GM21515 (cell line): ENCODE measurements around the gene SGCA.

ENCODE experiments used
- ATAC-seq: cut with Tn5 transposase; IDR thresholded peaks from one replicate; pipeline ENCODE4 v1.9.1; 2021; ENCODE audit not compliant: unreplicated experiment

SGCA gene

DNA sequence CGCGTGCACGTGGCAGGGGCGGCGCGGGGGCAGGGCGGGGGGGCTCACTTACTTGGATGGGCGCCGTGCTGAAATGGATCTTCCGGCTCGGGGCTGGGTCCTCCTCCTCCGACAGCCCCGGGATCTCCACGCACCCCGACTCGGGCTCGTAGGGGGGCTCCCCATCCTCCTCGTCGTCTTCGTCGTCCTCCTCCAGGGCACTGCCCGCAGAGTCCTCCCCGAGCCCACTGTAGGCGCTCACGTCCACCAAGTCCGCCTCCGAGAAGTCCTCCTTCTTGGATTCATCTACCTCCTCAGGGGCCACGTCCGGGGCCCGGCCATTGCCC is 16.8 kb upstream of the SGCA start:
- no peak for ATAC-seq

DNA sequence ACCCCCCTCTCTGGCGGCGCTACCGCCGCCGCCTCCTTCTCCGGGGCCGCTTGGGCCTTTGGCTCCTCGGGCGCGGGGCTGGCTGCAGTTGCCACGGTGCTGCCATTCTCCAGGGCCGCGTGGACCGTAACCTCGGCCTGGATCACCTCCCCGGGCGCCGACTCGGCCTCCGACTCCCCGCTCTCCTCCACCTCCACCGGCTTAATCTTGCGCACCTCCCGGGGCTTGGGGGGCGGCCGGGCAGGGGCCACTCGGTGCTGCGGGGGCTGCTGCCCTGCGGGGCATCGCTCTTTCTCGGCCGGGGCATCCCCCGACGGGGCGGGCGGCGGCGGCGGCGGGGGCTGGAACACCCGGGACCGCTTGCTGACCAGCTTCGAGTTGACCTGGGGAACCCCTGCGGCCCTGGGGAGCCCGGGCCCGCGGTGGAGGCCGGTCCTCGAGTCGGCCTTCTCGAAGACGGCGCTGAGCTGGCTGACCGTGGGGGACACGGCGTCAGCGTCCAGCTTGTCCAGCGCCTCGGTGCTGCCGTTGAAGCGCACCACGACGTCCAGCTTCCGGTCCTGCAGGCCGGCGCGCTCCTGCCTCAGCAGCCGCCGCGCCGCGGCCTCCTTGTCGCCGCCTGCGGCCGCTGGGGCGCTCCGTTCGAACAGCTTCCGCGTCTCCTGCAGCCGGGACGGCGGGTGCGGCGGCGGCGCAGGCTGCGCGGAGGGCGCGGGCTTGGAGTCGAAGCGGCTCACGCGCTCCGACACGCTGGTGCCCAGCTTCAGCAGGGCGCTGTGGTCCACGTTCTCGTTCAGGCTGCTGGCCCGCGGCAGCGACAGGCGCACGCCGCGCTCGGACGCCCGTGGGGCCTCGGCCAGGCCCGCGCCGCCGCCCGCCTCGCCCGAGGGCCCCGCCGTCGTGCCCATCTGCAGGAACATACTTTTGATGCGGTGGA is 16.1 kb upstream of the SGCA start:
- ATAC-seq, result no peak

DNA sequence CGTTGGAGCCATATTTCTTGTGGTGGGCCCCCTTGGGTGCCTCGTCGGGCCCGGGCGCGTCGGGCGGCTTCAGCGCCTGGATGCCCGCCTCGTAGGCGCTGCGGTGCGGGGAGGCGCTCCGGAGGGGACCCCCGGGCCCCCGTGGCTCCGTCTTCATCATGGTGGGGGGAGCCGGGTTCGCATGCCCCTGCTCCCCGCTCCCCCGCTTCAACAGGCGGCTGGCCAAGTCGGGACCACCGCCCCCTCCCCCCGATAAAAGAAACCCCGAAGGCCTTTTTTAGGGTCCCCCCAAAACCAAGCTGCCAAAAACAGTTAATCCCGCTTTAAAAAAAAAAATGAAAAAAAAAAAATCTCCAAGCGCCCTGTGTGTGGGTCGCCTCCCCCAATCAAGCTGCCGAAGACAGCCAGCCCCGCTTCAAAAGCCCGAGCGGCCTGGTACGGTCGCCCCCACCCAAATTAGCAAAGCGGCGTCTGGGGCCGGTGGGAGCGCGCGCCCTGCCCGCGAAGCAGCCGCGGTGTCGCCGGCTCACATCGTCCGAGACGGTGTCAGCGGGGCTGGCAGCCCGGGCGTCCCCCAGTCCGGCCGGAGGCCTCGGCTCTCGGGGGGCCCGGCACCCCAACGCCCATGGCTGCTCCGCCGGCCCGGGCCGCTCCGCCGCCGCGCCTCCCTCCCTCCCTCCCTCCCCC is 15.3 kb upstream of the SGCA start, which contains the start of gene PPP1R9B:
Gene PPP1R9B (minus strand): TSS at position 324 of the 687 bp plus-strand sequence. CDS start 164 bp downstream, at position 160.
- no peak for ATAC-seq

DNA sequence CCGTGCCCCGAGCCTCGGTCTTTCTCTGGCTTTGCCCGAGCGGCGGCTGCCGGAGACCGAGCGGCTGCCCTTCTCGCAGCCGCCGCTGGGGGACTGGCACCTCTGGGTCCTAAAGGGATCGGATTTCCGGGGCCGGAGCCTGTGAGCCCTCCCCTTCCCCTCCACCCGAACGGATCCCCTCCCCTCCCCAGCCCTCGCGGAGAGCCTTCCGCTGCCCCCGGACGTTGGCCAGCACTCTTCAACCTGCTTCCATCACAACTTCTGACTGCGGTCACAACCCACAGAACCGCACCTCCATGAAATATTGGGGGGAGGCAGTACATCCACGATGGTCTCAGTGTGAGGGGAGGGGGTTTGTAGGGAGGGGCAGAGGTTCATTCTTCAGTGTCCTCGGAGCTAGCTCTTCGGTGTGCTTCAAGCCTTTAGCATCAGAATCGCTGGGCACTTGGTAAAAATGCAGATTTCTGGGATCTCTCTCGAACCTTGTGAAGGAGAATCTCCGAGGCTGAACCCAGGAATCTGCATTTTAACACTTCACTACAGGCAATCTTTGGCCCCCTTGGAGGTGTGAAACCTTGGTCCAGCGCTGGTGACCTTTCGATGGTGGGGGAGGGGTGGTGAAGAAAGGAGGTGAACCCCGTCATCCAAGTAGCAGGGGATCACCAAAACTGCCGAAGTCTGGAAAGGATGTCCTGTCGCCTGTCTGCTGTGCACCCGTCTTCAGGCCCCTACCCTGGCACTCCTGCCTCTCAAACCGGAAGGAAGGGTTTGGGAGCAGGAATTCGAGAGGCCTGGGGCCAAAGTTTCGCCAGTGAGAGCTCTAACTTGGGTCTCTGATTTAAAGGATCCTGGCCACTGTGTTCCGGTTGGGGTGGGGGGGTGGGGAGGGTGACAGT is 14.5 kb upstream of the SGCA start:
- ATAC-seq, result peak; percentile 41

DNA sequence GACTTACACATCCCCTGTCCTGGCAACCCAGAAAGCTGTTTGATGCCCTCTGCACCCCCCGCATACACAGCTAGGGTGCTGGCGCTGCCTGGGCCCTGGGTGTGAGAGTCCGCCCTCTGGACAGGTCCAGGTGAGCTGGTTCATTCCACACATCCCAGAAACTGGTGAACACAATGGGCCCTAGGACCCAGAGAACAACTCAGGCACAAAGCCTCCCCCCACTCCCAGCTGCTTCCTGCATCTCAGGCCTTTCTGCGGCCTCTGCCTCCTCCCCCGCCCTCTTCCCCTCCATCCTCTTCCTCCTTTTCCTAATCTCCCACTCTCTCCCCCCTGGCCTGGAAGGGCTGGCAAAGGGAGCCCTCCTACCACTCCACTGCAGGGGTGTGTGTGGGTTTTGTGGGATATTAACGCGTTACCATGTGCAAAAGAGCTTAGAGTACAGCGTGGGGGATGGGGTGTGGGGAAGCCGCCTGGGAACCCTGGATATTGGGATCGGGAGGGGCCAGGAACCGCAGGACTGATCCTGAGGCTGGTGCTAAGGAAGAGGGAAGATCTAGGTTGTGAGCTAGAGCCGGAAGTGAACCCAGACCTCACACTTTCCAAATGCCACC is 13.8 kb upstream of the SGCA start:
- ATAC-seq, result peak; percentile 27

DNA sequence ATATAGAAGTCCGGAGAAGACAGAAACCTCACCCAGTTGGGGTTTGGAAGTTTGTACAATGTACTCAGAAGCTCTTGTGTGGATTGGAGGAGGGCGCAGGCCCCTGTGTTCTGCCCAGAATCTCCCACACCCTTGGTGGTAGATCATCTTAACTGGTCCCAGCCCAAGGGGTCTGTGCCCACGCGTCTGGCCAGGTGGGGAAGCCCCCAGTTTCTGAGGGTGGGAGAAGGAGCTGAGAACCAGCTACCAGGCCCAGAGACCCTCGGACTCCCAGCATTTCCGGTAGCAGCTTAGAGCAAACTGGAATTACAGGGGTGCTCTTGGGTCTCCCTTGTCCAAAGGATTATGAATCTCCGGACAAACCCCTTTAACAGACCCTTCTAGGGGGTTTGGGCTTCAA is 13.1 kb upstream of the SGCA start:
- no peak for ATAC-seq

DNA sequence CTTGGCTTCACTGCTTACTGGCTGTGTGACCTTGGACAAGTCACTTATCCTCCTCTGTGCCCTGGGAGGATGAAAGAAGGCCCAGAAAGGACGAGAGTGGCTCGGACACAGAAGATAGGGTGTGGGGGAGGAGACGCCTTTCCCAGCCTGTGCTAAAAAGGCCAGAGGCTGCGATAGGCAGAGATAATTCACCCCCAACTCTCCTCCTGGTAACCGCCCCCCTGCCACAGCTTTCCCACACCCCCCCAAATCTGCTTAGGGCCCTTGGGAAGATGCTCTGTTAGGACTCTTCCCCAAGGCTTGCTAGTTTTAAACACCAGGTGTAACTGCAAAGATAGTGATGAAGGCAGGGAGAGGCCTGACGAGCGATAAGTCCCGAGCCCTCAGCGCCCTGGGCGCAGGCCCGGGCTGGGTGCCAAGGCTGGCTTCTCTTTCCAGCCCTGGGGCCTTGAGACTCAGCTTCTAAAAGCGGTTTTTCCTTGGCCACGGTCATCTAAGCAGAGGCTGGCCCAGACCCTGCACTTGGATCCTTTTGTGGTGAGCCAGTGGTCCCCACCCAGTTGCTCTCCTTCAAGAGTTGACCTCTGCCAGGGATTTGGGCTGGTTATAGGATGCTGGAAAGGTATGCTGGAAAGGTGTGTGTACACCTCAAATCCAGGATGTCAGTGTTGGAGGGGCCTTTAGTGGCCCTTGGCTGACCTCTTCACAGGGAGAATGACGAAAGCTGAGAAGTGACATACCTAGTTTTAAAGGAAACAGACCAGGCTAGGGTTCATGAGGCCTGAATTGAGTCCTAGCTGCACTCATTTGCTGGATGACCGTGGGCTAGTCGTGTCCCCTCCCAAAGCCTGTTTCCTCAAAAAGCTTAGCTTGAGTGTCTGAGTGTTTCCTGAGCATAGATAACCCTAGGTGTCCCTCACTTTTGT is 11.9 kb upstream of the SGCA start:
- ATAC-seq, result no peak

DNA sequence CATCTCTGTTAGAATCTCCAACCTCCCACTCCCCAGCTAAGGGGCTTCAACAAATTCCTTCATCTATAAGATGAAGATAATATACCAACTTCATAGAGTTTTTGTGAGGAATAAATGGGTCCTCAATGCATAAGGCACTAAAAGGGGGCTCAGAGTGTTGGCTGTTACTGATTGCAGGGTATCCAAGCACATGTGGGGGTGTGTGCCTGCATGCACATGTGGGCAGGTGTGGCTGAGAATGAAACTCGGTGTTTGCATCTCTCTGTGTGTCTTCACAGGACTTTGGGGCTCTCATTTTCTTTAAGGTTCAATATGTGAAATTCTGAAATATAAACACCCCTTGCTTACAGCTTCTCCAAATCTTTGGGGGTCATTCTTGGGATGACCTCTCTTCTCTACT is 11.2 kb upstream of the SGCA start:
- peak; percentile 42 for ATAC-seq

DNA sequence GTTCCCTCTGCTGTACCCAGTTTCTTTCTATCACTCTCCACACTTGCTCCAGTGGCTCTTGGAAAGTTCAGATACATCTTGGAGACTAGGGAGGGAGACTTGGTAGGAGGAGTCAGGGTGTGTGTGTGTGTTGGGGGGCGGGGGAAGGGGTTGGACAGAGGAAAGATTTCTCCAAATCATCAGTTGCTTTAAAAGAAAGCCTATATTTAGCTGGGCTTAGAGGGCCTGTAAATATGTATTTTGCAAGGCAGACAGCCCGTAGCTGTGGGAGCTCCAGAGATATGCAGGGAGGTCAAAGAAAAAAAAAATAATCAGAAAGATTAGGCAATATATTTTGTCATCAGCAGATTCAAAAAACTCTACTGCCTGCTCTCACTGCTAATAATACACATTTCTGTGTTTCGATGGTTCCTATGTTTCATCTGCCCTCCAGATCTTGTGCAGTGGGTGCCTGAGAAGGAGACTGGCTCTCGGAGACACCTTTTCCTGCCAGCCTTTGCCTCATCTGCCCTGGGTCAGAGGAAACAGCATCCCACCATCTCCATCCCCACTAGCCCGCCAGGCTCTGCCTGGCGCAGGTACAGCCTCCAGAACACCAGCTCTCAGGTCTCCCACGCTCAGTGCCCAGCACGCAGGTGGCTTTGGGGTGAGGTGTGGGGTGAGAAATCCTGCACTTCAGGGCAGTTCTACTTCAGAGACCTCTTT is 10.5 kb upstream of the SGCA start:
- no peak for ATAC-seq

DNA sequence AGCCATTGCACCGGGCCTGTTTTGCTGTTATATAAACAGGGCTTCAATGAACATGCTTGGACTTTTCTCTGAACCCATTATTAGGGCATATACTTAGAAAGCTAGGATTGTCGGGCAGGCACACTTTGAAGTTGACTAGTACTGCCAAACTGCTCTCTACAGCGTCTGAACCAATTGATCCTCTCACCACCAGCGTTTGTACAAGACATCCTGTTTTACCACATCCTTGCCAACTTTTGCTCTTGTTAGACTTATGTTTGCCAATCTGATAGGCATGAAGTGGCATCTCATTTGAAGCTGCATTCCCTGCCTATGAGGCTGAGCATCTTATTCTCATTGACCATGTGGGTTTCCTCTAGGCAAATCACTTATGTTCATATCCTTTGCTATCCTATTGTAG is 7.9 kb upstream of the SGCA start:
- no peak for ATAC-seq

DNA sequence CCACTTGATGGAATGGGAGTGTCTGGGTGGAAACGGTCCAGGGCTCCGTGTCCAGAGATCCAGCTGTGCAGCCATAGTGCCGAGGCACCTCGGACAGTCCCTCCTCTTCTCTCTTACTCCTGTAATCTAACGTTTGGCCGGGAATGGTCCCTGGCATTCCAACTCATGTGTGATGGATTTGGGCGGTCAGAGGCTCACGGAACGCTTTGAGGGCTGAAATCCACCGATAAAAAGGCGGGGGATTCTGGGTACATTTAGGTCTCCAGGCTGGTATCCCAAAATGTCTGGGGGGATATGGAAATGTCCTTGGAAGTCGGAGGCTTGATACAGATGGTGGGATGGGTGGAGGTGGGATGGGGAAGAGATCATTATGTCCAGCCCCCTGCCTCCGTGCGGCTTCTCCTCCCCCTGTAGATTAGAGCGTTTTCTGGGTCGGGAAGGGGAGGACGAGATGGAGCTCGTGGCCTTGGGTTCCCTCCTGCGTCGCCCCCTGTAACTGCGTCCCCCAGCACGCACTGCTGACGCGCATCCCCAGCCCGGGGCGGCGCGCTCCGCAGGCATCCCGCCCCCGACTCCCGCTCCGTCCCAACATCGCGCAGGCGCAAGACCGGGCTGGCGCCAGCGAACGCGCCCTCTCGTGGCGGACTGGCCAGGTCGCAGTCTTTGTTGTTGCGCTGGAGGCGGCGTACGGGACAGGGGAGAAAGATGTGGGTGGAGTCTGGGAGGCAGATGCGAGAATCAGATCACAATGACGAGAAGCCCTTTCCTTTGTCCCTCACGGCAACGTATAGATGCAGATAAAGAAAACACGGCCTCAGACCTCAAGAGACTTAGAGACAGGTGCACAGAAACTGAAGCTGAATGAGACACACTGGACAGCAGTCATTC is 4.5 kb upstream of the SGCA start:
- peak; percentile 66 for ATAC-seq

DNA sequence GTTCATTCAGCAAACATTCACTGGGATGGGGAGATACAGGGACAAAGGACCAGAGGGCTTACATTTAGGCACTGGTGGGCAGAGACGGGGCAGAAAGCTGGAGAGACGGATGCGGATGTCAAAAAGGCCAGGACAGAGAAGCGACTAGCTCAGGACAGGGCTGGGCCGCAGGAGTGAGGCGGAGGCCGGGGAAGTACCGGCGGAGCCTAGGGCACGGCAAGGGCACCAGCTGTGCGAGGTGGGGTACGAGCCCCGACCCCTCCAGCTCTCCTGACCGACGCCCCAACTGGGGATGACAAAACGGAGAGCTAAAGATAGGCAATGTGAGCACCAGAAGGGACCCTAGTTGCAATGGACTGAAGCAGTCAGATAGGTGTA is 3.9 kb upstream of the SGCA start:
- ATAC-seq, result no peak

DNA sequence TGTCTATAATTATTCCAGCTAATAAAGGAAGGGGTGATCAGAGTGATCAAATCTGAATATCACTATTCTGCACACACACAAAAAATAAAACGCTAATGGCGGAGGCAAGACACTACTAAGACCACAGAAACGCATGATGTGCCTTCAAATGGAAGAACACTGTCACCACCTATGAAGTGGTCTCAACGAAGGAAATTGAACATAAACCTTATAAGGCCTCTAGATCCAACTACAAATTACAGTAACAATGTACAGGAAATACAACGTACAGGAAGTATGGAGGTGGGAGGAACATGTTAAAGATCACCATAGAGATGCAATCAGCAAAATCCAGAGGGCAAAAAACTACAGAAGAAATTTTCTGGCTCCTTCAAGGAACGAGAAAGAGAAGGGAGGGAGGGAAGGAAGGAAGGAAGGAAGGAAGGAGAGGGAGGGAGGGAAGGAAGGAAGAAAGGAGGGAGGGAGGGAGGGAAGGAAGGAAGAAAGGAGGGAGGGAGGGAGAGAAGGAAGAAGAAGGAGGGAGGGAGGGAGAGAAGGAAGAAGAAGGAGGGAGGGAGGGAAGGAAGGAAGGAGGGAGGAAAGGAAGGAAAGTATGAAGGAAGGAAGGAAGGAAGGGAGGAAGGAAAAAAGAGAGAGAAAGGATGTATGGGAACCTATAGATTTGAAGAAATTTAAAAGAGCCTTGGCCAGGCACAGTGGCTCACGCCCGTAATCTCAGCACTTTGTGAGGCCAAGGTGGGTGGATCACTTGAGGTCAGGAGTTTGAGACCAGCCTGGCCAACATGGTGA is 3.1 kb upstream of the SGCA start:
- ATAC-seq, result no peak

DNA sequence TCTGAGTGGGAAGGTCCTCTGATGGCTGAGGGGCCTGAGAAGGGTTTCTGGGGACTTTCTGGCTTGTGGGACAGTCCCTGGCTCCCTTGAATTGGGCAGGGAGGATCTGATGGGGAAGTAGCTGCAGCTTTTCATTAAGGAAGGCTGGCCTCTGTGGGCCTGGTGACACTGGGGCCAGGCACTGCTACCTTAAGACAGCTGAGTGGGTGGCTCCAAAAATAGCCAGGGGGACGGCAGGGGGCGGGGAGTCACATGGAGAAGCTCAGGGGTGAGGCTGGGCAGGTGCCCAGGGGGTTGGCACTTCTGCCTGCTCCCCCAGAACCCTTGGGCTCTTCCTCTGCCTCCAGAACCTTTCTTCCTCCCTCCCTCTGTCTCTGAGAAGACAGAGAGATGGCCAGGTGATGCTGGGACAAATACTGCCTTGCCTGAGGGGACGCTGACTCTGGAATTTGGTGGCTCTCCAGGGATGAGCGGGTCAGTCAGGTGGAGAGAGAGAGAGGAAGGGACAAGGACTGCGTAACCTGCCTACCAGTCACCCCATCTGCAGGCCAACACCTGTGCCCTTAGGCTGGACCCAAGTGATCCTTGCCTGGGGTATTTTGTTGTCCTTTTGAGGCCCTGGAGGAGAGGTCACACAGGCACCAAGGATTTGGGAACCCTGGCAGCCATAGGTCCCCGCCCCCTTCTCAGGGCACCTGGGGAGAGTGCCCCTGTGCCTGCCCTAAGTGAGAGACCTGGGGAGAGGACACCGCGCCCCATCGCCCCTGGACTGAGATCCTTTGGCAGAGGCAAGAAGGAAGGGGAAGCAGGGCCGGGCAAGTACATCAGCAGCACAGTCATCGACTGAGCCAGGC is 1.7 kb upstream of the SGCA start:
- ATAC-seq, result no peak

DNA sequence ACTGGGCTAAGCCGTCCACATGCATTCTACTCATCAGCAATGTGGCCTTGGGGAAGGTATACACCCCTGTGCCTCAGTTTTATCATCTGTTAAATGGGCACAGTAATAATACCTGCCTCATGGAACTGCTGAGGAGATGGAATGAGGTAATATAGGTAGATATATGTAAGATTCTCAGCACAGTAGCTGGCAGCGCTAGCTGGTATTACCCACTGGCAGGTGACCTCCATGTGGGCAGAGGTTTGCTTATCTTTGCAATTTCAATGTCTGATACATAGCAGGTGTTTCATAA is 1.2 kb upstream of the SGCA start:
- no peak for ATAC-seq

DNA sequence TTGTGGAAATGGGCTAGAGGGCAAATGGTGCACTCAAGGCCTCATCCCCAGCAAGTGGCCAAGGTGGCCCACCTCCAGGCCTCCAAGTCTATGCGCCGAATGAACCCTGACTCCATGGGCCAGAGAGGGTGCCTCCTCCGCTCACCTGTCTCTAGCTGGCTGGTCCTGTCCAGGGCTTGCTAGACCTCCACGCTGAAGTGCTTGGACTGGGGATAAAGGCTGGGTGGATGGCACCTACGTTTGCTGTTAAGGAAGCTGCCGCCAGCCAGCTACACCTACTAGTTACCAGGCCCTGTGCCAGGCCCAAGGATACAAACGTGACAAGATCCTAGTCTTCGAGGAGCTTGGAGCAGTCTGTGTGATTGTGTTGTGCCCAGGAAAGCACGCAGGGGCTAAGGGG is 739 bp upstream of the SGCA start:
- no peak for ATAC-seq

DNA sequence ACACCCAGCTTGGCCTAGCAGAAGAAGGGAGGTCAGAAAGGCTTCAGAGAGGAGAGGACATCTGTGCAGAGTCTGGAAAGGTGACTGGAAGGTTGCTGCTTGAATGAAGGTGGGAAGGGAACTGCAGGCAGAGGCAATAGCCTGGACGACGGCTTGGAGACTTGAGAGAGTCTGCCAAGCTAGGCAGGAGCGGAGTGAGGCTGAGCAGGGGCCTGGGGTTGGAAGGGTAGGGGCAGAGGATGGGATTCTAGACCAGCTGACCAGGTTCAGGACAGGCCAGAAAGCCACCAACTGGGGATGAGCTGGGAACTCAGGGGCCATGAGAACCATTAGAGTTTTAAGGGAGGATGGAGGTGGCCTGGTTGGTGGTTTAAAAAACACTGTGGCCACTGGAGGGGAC is 339 bp upstream of the SGCA start:
- no peak for ATAC-seq
